GM12801 (cell line): ENCODE results near the gene C4orf50.

Source experiments
- TF ChIP-seq, protein P1 (sequence below): IDR thresholded peaks from one replicate; pipeline ENCODE4 v1.5.1; 2011; ENCODE audit warnings: control low read depth; ENCODE audit not compliant: insufficient read length; ENCODE audit errors: extremely low read depth

Gene C4orf50

DNA sequence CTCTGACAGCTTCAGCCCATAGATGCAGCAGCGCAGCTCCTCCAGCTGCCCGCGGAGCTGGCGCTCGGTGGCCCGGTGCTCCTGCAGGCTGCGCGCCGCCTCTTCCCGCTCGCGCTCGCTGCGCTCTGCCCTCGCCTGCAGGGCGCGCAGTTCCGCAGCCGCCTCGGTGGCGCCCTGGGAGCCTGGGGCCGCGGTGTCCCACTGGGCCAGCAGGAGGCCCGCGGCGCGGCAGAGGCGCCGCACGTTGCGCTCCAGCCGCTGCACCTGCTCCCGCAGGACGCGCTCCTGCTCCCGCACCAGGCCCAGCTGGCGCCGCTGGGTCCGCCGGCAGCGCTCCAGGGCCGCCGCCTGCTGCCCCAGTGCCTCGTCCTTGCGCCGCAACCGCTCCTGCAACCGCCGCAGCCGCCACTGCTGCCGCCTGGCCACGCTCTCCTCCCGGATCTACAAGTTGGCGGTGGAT, 10.1 kb downstream of the C4orf50 start:
- TF ChIP-seq, protein P1, sequence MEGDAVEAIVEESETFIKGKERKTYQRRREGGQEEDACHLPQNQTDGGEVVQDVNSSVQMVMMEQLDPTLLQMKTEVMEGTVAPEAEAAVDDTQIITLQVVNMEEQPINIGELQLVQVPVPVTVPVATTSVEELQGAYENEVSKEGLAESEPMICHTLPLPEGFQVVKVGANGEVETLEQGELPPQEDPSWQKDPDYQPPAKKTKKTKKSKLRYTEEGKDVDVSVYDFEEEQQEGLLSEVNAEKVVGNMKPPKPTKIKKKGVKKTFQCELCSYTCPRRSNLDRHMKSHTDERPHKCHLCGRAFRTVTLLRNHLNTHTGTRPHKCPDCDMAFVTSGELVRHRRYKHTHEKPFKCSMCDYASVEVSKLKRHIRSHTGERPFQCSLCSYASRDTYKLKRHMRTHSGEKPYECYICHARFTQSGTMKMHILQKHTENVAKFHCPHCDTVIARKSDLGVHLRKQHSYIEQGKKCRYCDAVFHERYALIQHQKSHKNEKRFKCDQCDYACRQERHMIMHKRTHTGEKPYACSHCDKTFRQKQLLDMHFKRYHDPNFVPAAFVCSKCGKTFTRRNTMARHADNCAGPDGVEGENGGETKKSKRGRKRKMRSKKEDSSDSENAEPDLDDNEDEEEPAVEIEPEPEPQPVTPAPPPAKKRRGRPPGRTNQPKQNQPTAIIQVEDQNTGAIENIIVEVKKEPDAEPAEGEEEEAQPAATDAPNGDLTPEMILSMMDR = no peak

DNA sequence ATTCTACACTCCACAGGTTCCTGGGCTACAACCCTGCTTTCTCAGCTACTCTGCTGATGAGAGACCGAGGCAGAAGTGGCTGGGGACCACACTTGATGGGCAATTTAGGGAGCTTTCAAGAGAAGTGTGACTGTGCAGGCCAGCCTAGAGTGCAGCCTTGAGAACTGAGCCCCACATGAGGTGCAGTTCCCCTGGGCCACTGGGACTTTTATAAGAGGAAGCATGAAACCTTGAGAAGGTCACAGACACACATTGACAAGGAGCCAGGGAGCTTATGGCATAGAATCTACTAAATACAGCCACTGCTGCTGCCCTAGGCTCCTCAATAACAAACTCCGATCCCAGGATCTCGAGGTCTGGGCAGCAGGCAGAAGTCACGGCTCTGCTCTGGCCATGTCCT, 13.1 kb downstream of the C4orf50 start:
- TF ChIP-seq, protein P1 = no peak

DNA sequence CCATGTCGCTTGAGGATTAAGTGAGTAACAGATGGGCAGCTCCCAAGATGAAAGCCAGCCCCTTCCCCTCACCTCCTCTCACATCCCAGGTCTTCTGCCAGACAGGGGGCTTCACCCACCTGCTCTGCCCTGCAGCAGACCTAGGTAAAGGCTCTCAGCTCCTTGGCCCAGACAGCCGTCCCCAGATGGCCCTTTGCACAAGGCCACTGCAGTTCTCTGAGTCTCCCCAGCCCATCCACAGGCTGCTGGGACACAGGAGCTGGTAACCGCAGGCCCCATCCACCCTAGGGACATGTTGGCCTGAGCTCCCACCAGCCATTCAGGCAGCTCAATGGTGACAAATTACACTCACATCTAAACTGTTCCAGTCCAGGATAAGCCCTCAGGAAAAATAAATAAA, 15.3 kb downstream of the C4orf50 start:
- TF ChIP-seq, protein P1 = no peak

DNA sequence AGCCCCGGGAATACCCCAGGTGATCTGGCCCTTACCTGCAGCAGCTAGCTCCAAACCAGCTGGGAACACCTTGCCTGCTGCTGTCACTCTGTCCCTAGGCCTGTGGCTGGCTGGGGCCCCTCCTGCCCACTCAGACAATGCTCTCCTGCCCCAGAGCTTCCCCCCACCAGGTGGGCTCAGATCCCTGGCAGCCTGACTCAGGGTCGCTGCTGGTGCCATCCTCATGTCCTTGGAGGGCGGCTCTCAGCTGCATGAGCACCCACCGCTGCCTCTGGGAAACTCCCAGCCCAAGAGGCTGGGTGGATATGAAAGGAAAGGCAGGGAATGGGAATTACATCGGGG, 15.8 kb downstream of the C4orf50 start:
- TF ChIP-seq, protein P1 = no peak

DNA sequence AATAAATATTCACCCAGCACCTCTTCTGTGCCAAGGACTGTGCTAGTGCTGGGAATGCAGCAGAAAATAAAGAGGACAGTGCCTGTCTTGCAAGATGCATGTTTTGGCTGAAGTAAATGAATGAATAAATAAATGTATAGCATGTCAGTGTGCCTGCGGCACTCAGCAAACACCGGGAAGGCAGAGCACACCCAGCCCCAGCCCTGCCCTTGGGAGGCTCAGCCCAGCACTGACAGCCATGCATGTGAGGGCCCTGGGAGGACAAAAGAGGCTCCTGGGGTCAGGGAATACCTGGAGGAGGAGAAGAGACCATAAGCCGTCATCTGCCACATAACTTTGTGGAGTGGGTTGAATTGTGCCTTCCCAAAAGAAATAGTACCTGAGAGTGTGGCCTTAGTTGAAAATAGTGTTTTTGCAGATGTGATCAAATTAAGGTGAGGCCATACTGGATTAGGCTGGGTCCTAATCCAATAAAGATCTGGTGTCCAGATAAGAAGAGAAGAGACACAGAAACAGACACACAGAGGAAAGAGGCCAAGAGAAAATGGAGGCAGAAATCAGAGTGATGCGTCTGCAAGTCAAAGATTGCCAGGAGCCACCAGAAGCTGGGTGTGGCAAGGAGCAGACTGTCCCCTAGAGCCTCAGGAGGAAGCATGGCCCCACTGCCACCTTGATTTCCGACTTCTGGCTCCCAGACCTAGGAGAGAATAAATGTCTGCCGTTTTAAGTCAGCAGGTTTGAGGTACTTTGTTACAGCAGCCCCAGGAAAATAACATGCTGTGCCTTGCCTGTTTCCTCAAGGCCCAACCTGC, 16.3 kb downstream of the C4orf50 start:
- TF ChIP-seq, protein P1 = no peak

DNA sequence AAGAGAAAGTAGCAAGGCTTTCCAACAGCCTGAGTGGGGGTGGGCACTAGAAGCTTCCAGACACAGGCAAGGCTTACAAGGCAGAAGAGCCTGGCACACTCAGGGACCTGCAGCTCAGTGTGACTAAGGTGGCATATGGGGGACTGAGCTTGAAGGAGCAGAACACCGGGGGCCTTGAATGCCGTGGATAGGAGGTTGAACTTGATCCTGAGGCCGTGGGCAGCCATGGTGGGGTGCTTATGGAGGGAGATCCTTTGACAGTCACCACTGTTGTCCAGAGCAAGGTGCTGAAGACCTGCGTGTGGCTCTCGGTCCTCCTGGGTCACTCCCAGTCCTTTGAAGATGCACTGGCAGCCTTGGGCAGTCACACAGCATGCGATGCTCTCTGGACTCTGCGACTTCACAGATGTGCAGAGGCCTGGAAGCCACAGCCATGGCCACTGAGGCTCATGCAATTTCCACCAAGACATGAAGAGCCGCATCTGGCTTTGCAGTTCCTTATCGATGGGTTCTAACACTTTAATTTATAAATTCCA, 18.3 kb downstream of the C4orf50 start:
- TF ChIP-seq, protein P1 = no peak

DNA sequence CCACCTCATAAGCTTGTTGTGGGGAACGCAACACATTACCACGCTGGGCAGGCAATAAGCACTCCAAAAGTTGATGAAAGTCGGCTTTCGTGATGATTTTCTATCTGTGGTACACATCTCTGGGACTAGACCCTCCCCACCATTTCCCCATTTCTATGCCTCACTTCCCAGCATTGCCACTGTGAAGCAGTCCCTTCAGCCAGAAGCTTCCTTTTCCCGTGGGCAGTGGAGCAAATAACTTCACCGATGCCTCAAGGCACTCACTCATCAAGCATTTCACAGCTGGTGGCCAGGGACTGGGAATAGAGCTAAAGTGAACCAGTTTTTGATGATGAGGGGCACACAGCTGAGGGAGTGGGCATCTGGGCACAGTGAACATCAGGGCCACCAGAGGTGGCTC, 18.9 kb downstream of the C4orf50 start:
- TF ChIP-seq, protein P1 = no peak
